ENCODE results near the gene NRXN3. TPM values are rescaled to one million over a fixed set of nuclear protein-coding genes. Genes with fewer than 3 reads are reported as not detected.

NRXN3 gene
- total RNA-seq, 4 donors from 2014 or later = 0.56 to 1.6 (median 1.1) TPM

DNA sequence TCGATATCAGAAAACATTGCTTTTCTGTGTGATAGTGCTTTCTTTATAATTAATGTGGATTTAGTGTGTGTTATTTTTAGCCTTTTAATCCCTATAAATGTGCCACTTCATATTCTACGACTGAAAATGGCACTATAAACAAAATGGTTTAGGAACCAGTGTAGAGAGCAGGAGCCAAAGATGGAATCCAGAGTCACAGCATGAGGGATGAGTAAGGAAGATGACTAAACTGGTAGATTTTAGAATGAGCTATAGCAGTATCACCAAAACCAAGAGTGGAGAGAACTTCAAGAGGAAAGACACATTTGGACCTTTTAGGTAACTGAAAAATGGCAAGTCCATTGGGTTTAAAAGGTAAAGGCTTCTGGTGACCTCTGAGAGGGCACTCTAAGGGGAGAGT is 887.2 kb downstream of the NRXN3 start:
- TF ChIP-seq, protein P1, sequence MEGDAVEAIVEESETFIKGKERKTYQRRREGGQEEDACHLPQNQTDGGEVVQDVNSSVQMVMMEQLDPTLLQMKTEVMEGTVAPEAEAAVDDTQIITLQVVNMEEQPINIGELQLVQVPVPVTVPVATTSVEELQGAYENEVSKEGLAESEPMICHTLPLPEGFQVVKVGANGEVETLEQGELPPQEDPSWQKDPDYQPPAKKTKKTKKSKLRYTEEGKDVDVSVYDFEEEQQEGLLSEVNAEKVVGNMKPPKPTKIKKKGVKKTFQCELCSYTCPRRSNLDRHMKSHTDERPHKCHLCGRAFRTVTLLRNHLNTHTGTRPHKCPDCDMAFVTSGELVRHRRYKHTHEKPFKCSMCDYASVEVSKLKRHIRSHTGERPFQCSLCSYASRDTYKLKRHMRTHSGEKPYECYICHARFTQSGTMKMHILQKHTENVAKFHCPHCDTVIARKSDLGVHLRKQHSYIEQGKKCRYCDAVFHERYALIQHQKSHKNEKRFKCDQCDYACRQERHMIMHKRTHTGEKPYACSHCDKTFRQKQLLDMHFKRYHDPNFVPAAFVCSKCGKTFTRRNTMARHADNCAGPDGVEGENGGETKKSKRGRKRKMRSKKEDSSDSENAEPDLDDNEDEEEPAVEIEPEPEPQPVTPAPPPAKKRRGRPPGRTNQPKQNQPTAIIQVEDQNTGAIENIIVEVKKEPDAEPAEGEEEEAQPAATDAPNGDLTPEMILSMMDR (IDR thresholded peaks at IDR 0.05) = no peak
- TF ChIP-seq POLR2A (IDR thresholded peaks at IDR 0.05) = no peak
- Histone ChIP-seq H3K27ac (no peak overlapping the region), H3K9me3 (no peaks in the 10 kb centered on the region), H3K27me3 (no peaks in the 10 kb centered on the region), H3K36me3 (no peaks in the 10 kb centered on the region), H3K4me3 (replicated peaks in 1 of 3) (no peak overlapping the region), H3K4me1 (no peaks in the 10 kb centered on the region)
- intact Hi-C loops (cut with DNase I) = no loop called here
- WGBS, 2 donors = 89 to 92% methylated on average over 2 of the region's 2 CpGs
- DNase-seq = no peak

DNA sequence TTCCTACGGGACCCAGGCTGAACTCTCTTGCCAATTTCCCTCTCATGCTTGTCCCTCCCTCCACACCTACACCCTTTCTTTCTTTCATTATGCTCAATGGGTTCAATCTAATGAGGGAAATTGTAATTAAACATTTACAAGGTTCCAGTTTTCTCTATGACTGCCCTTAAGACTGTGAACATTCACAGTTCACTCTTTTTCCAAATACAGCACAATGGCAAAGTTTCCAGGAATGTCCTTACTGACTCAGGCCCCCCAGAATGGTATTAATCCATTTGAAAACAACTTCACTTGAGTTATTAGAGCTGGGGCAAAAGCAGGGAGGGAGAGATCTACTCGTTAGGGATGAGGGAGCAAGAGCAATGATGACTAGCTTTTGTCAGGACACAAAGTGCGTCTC is 892.1 kb downstream of the NRXN3 start:
- no peaks in the 10 kb centered on the region for H3K36me3 ChIP-seq
- intact Hi-C loops (cut with DNase I) = no loop called here
- DNase-seq = no peak
- TF ChIP-seq, protein P1 (IDR thresholded peaks at IDR 0.05) = no peak
- no peak for TF ChIP-seq POLR2A (IDR thresholded peaks at IDR 0.05)
- no peaks in the 10 kb centered on the region for H3K27me3 ChIP-seq
- H3K27ac ChIP-seq = no peak overlapping the region
- WGBS, 2 donors = 62 to 67% methylated on average over 3 of the region's 3 CpGs
- no peaks in the 10 kb centered on the region for H3K9me3 ChIP-seq
- H3K4me3 ChIP-seq (replicated peaks in 1 of 3) = no peak overlapping the region
- no peaks in the 10 kb centered on the region for H3K4me1 ChIP-seq

DNA sequence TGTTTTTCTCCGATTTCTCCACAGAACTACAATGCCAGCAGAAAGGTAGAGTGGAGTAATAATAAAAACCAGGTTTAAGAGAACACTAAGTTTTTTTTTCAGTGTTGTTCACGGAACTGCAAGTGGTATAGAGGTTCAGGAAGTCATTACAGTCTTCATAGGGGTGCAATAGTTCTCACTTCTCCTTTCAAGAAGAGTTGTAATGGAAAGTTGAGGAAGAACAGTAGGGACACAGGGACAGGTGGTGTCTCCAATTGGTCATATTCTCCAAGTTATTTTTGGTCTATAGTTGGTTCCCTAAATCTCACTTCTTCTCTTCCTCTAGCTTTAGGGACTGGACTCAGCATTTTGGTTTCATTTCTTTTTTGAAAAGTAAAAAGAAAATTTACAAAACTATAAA is 894.0 kb downstream of the NRXN3 start:
- intact Hi-C loops (cut with DNase I) = no loop called here
- TF ChIP-seq POLR2A (IDR thresholded peaks at IDR 0.05) = no peak
- TF ChIP-seq, protein P1 (IDR thresholded peaks at IDR 0.05) = no peak
- H3K27ac ChIP-seq = no peak overlapping the region
- H3K27me3 ChIP-seq = no peaks in the 10 kb centered on the region
- WGBS, 2 donors = 74 to 85% methylated on average over 2 of the region's 2 CpGs
- DNase-seq = no peak
- H3K9me3 ChIP-seq = no peaks in the 10 kb centered on the region
- no peak overlapping the region for H3K4me3 ChIP-seq (replicated peaks in 1 of 3)
- no peaks in the 10 kb centered on the region for H3K36me3 ChIP-seq
- H3K4me1 ChIP-seq = no peaks in the 10 kb centered on the region

DNA sequence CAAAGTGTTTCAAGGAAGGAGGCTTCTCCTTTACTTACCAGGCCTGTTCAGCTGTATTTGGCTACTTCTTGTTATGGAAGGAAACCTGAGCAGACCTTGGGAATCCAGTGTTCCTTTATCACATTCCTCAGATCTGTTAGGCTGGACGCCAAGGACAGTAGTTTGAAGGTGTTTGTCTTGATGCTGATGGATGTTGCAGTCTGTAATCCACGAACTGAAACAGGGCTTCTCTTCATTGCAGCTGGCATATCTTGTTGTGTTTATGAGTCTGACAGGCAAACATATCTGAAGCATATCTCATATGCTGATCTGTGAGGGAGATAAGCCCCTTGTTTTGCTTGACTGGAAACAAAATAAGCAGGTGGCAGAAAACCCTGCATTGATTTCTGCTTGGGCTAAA is 904.3 kb downstream of the NRXN3 start:
- H3K27ac ChIP-seq = no peak overlapping the region
- H3K36me3 ChIP-seq = no peaks in the 10 kb centered on the region
- no peak overlapping the region for H3K4me3 ChIP-seq (replicated peaks in 1 of 3)
- intact Hi-C loops (cut with DNase I) = no loop called here
- no peak for DNase-seq
- 14 to 20% methylated on average over 2 of the region's 2 CpGs for WGBS, 2 donors
- TF ChIP-seq POLR2A (IDR thresholded peaks at IDR 0.05) = no peak
- TF ChIP-seq, protein P1 (IDR thresholded peaks at IDR 0.05) = no peak
- no peaks in the 10 kb centered on the region for H3K27me3 ChIP-seq
- no peaks in the 10 kb centered on the region for H3K4me1 ChIP-seq
- H3K9me3 ChIP-seq = no peaks in the 10 kb centered on the region

DNA sequence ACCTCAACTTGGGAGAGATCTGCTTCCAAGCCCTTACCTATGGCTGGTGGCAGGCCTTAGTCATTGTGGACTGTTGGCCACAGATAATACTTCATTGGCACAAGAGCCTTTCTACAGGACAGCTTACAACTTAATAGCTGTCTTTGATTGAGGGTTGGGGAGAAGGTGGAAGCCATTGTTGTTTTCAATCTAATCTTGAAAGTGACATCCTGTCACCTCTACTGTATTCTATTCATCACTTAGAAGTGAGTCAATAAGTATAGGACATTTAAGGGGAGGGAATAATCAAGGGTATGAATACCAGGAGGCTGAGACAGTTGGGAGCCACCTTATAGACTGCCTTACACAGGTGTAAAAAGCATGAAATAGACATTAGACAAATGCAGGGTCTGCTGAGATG is 906.3 kb downstream of the NRXN3 start:
- H3K27ac ChIP-seq = no peak overlapping the region
- no peak for TF ChIP-seq POLR2A (IDR thresholded peaks at IDR 0.05)
- TF ChIP-seq, protein P1 (IDR thresholded peaks at IDR 0.05) = no peak
- intact Hi-C loops (cut with DNase I) = no loop called here

More for the DNA sequence above, 906.3 kb downstream of the NRXN3 start:
- Histone ChIP-seq H3K36me3 (no peaks in the 10 kb centered on the region), H3K9me3 (no peaks in the 10 kb centered on the region), H3K4me1 (no peaks in the 10 kb centered on the region), H3K4me3 (replicated peaks in 1 of 3) (no peak overlapping the region), H3K27me3 (no peaks in the 10 kb centered on the region)
- no peak for DNase-seq
